ENCODE measurements around the gene MYLK4.

MYLK4 gene

GRCh38 chr6:2653369-2654032 lies 97.2 kb downstream of the MYLK4 start:
- DNase-seq: no peak

- no peak for DNase-seq
Measured at GRCh38 chr6:2652611-2653010, 98.1 kb downstream of the MYLK4 start.

- DNase-seq: no peak
Measured at GRCh38 chr6:2651961-2652360, 98.8 kb downstream of the MYLK4 start.

GRCh38 chr6:2651536-2651935 lies 99.2 kb downstream of the MYLK4 start:
- DNase-seq: no peak

GRCh38 chr6:2646346-2646745 lies 104.4 kb downstream of the MYLK4 start:
- DNase-seq: no peak

GRCh38 chr6:2643935-2644539 lies 106.7 kb downstream of the MYLK4 start:
- DNase-seq: no peak

GRCh38 chr6:2643130-2643529 lies 107.6 kb downstream of the MYLK4 start:
- peak; percentile 0 for DNase-seq

GRCh38 chr6:2641044-2641725 lies 109.5 kb downstream of the MYLK4 start:
- DNase-seq: no peak

GRCh38 chr6:2640551-2640950 lies 110.2 kb downstream of the MYLK4 start:
- DNase-seq: no peak

GRCh38 chr6:2639896-2640295 lies 110.8 kb downstream of the MYLK4 start:
- DNase-seq: no peak

- no peak for DNase-seq
Measured at GRCh38 chr6:2639167-2639566, 111.6 kb downstream of the MYLK4 start.

GRCh38 chr6:2636672-2637071 lies 114.0 kb downstream of the MYLK4 start:
- DNase-seq: no peak

GRCh38 chr6:2635911-2636310 lies 114.8 kb downstream of the MYLK4 start:
- DNase-seq: no peak

GRCh38 chr6:2634139-2634964 lies 116.4 kb downstream of the MYLK4 start:
- peak; percentile 52 for DNase-seq

- no peak for DNase-seq
Measured at GRCh38 chr6:2633736-2634135, 117.0 kb downstream of the MYLK4 start.

GRCh38 chr6:2632976-2633584 lies 117.6 kb downstream of the MYLK4 start:
- DNase-seq: no peak

GRCh38 chr6:2632368-2632767 lies 118.4 kb downstream of the MYLK4 start:
- no peak for DNase-seq

- no peak for DNase-seq
Measured at GRCh38 chr6:2630891-2631571, 119.7 kb downstream of the MYLK4 start.

GRCh38 chr6:2630359-2630758 lies 120.4 kb downstream of the MYLK4 start:
- DNase-seq: no peak

- DNase-seq: no peak
Measured at GRCh38 chr6:2626401-2626800, 124.3 kb downstream of the MYLK4 start.

GRCh38 chr6:2625581-2625980 lies 125.1 kb downstream of the MYLK4 start:
- DNase-seq: no peak

GRCh38 chr6:2624177-2624576 lies 126.5 kb downstream of the MYLK4 start:
- DNase-seq: no peak
